Measurements from ENCODE around the gene CLCN7. TPM values are rescaled to one million over a fixed set of nuclear protein-coding genes. Genes with fewer than 3 reads are reported as not detected.

CLCN7 gene
- total and polyA plus RNA-seq, 2 experiments from 2014 or later = 17.4 to 53.8 TPM

DNA sequence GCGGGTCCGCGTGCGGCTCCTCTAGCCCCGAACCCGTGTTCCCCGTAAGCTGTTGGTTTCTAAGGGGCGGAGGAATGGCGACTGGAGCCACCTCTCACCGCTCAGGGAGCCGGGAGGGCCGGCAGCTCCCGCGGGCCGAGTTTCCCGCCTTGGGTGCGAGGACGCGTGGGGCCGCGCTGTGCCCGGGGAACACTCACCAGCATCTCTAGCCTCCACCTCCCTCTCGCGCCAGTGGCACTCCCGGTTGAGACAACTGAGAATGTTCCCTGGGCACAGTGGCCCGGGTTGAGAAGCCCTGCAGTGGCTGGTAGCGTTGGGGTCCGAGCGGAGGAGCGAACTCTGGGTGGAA is 18.9 kb upstream of the CLCN7 start:
- H3K27ac ChIP-seq (ENCODE audit: low read depth) = no peak overlapping the region
- peaks cover 6% of the 10 kb centered on the region; the same call in 2 of the 3 replicates for H3K4me1 Mint-ChIP-seq
- peak overlapping the region; percentile 85 for H3K4me3 ChIP-seq
- peak overlapping the region; percentile 90 for H3K4me3 Mint-ChIP-seq
- peaks cover 3% of the 10 kb centered on the region; the same call in 1 of the 2 replicates for H3K79me2 ChIP-seq (replicated peaks; ENCODE audit: insufficient read depth)
- DNase-seq (ENCODE audit: low spot score) (peak; percentile 43), ATAC-seq (peak; percentile 37)
- H3K36me3 Mint-ChIP-seq (ENCODE audit: low read depth) = peaks cover 29% of the 10 kb centered on the region
- no peaks in the 10 kb centered on the region for H4K20me1 ChIP-seq (replicated peaks; ENCODE audit: insufficient read depth)
- peak overlapping the region; percentile 88 for H3K4me2 ChIP-seq
- H3K9me3 Mint-ChIP-seq = no peaks in the 10 kb centered on the region
- H3K9me2 ChIP-seq (ENCODE audit: insufficient read depth) = no peaks in the 10 kb centered on the region
- peaks cover 5% of the 10 kb centered on the region for H3K36me3 ChIP-seq (ENCODE audit: insufficient read depth)
- H3K27me3 ChIP-seq (ENCODE audit: insufficient read depth) = no peaks in the 10 kb centered on the region
- 0 out of 2 replicates have a peak, but pooled peaks cover 6% of the 10 kb centered on the region for H3F3A ChIP-seq (replicated peaks; ENCODE audit: low read depth)
- 0 out of 2 replicates have a peak, but pooled peaks cover 4% of the 10 kb centered on the region for H3K4me1 ChIP-seq (ENCODE audit: insufficient read depth)
- peak overlapping the region; percentile 87; the same call in 1 of the 2 replicates for H2AFZ ChIP-seq
- no peak overlapping the region; the same call in 1 of the 2 replicates for H3K27ac Mint-ChIP-seq
- TF ChIP-seq POLR2AphosphoS5 (IDR thresholded peaks at IDR 0.05; ENCODE audit: low read depth) (no peak), EZH2 (IDR thresholded peaks at IDR 0.05; ENCODE audit: low read depth, unreplicated experiment) (no peak)
- H3K27me3 Mint-ChIP-seq (ENCODE audit: insufficient read depth, low read depth, poor library complexity) = peaks cover 10% of the 10 kb centered on the region

DNA sequence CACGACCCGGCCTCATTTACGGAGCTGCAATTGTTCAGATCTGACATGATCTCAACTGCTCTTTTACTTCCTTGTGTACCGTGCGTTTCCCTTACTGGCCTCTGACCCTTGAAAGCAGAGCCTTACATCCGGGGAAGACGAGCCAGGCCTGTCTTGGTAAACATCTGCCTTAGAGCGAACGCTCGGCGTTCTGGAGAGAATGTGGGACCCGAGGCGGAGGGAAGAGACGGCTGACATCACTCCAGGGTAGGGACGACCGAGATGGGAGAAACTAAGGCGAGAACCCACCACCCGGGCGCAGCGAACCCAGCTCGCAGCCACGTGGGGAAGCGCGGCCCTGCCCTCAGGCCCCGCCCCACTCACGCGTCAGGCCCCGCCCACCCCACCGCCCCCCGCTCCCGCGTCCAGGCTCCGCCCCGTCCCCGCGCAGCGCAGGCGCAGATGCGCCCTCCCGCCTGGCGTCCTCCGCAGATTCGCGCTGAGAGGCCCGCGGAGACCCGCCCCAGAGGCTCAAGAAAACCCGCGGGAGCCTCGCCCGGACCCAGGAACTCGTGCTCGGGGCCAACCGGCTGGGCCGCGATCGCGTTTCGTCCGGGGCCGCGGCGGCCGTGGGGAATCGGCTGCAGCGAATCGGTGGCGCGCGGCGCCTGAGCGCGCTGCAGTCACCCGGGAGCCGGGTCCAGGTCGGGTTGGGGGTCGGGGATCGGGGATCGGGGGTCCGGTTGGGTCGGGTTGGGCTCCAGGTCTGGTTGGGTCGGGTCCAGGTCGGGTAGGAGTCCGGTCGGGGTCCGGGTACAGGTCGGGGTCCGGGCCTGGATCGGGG is 18.3 kb upstream of the CLCN7 start, which contains the start of gene TELO2:
Gene TELO2 (plus strand): TSS at position 438 of the 823 bp plus-strand sequence. CDS start 922 bp downstream, outside the sequence.
- Histone ChIP-seq H3K4me3 (peak within 1 kb of the TSS; percentile 85), H3F3A (replicated peaks; ENCODE audit: low read depth) (0 out of 2 replicates have a peak, but pooled peaks cover 6% of the 10 kb centered on the region), H2AFZ (peak within 1 kb of the TSS; percentile 99), H3K79me2 (replicated peaks; ENCODE audit: insufficient read depth) (peaks cover 3% of the 10 kb centered on the region; the same call in 1 of the 2 replicates), H3K27me3 (ENCODE audit: insufficient read depth) (no peaks in the 10 kb centered on the region), H4K20me1 (replicated peaks; ENCODE audit: insufficient read depth) (no peaks in the 10 kb centered on the region), H3K27ac (ENCODE audit: low read depth) (peak within 1 kb of the TSS; percentile 92), H3K4me2 (peak within 1 kb of the TSS; percentile 88), H3K36me3 (ENCODE audit: insufficient read depth) (no peaks in the 10 kb centered on the region), H3K4me1 (ENCODE audit: insufficient read depth) (0 out of 2 replicates have a peak, but pooled peaks cover 4% of the 10 kb centered on the region), H3K9me2 (ENCODE audit: insufficient read depth) (no peaks in the 10 kb centered on the region)
- Mint-ChIP-seq H3K27me3 (ENCODE audit: insufficient read depth, low read depth, poor library complexity) (peaks cover 8% of the 10 kb centered on the region), H3K36me3 (ENCODE audit: low read depth) (peaks cover 23% of the 10 kb centered on the region), H3K4me3 (peak within 1 kb of the TSS; percentile 90), H3K9me3 (no peaks in the 10 kb centered on the region), H3K27ac (peak within 1 kb of the TSS; percentile 98), H3K4me1 (peaks cover 6% of the 10 kb centered on the region; the same call in 2 of the 3 replicates)
- peak; percentile 82 for DNase-seq (ENCODE audit: low spot score)
- TF ChIP-seq POLR2AphosphoS5 (IDR thresholded peaks at IDR 0.05; ENCODE audit: low read depth) (peak; percentile 72), CREB1 (CRISPR knock-in tag; IDR thresholded peaks at IDR 0.05; ENCODE audit: low read depth) (peak; percentile 10; the same call in 1 of the 2 replicates)
- TF ChIP-seq, protein P1, sequence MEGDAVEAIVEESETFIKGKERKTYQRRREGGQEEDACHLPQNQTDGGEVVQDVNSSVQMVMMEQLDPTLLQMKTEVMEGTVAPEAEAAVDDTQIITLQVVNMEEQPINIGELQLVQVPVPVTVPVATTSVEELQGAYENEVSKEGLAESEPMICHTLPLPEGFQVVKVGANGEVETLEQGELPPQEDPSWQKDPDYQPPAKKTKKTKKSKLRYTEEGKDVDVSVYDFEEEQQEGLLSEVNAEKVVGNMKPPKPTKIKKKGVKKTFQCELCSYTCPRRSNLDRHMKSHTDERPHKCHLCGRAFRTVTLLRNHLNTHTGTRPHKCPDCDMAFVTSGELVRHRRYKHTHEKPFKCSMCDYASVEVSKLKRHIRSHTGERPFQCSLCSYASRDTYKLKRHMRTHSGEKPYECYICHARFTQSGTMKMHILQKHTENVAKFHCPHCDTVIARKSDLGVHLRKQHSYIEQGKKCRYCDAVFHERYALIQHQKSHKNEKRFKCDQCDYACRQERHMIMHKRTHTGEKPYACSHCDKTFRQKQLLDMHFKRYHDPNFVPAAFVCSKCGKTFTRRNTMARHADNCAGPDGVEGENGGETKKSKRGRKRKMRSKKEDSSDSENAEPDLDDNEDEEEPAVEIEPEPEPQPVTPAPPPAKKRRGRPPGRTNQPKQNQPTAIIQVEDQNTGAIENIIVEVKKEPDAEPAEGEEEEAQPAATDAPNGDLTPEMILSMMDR (conservative IDR thresholded peaks at IDR 0.05; ENCODE audit: low read depth in 2 of 2) = no peak
- ATAC-seq = peak; percentile 67

Data from GM23338 (cell line).